GM23248 (cell line): ENCODE data around the gene SLC12A7. TPM values are rescaled to one million over a fixed set of nuclear protein-coding genes. Genes with fewer than 3 reads are reported as not detected.

Source experiments
- DNase-seq: peaks from one replicate; pipeline ENCODE4 v3.0.0-alpha.2; 2015
- H2AFZ ChIP-seq: fragments of 200-600 bp; sonication (generic); 2 replicates; pipeline ENCODE4 v1.6.1; 2016; ENCODE audit warnings: antibody characterized with exemption
- H3F3A ChIP-seq: fragments of 200-600 bp; sonication (generic); 2 replicates; pipeline ENCODE4 v1.6.1; 2016; ENCODE audit warnings: mild to moderate bottlenecking, antibody characterized with exemption, mixed run types; ENCODE audit not compliant: insufficient read depth
- H3K27ac ChIP-seq: fragments of 200-600 bp; sonication (generic); 2 replicates; pipeline ENCODE4 v1.5.1; 2016; ENCODE audit warnings: mild to moderate bottlenecking
- H3K27me3 ChIP-seq: fragments of 200-600 bp; sonication (generic); replicated peaks from 2 replicates; pipeline ENCODE4 v1.6.1; 2016; ENCODE audit warnings: mild to moderate bottlenecking; ENCODE audit not compliant: insufficient read depth
- H3K36me3 ChIP-seq: fragments of 200-600 bp; sonication (generic); 2 replicates; pipeline ENCODE4 v1.6.1; 2016; ENCODE audit warnings: low read depth, mild to moderate bottlenecking
- H3K4me1 ChIP-seq: fragments of 200-600 bp; sonication (generic); 2 replicates; pipeline ENCODE4 v1.6.1; 2016; ENCODE audit warnings: mild to moderate bottlenecking; ENCODE audit not compliant: insufficient read depth
- H3K4me2 ChIP-seq: fragments of 200-600 bp; sonication (generic); one replicate; pipeline ENCODE4 v1.6.1; 2016; ENCODE audit warnings: mild to moderate bottlenecking; ENCODE audit not compliant: unreplicated experiment
- H3K4me3 ChIP-seq: fragments of 200-600 bp; sonication (generic); 2 replicates; pipeline ENCODE4 v1.5.1; 2016; ENCODE audit warnings: mild to moderate bottlenecking
- H3K79me2 ChIP-seq: fragments of 200-600 bp; sonication (generic); 2 replicates; pipeline ENCODE4 v1.6.1; 2016; ENCODE audit warnings: mild to moderate bottlenecking; ENCODE audit not compliant: insufficient read depth
- H3K9ac ChIP-seq: fragments of 200-600 bp; sonication (generic); 2 replicates; pipeline ENCODE4 v1.6.1; 2016; ENCODE audit warnings: mild to moderate bottlenecking
- H3K9me2 ChIP-seq: fragments of 200-600 bp; sonication (generic); 2 replicates; pipeline ENCODE4 v1.6.1; 2016; ENCODE audit warnings: mixed run types, mild to moderate bottlenecking, moderate library complexity; ENCODE audit not compliant: insufficient read depth
- H3K9me3 ChIP-seq: fragments of 200-600 bp; sonication (generic); one replicate; pipeline ENCODE4 v1.6.1; 2017; ENCODE audit warnings: low read depth
- H4K20me1 ChIP-seq: fragments of 200-600 bp; sonication (generic); 2 replicates; pipeline ENCODE4 v1.6.0; 2016; ENCODE audit not compliant: insufficient read depth
- EZH2 ChIP-seq: fragments of 200-600 bp; sonication (generic); IDR thresholded peaks from 2 replicates; pipeline ENCODE4 v1.6.1; 2018; ENCODE audit warnings: antibody characterized with exemption, mild to moderate bottlenecking; ENCODE audit not compliant: insufficient read depth, poor library complexity, severe bottlenecking
- EZH2phosphoT487 ChIP-seq: fragments of 200-600 bp; sonication (generic); IDR thresholded peaks from 2 replicates; pipeline ENCODE4 v1.6.1; 2018; ENCODE audit warnings: antibody characterized with exemption, moderate library complexity, mild to moderate bottlenecking, low read depth; ENCODE audit not compliant: insufficient read depth
- WGBS, 2 experiments: methylation state at CpG; one replicate each; pipeline ENCODE4 v1.1.6; 2015 to 2017; ENCODE audit warnings: low lambda C conversion rate in 2 of 2, low coverage in 1 of 2; ENCODE audit errors: missing lambda C conversion rate in 2 of 2; 5-methylcytosine and 5-hydroxymethylcytosine counted together
- in situ Hi-C: fragments of 300-500 bp; cut with MboI; formaldehyde crosslinking; loops from 2 replicates; pipeline ENCODE4 v1.15.0; 2020
- polyA plus RNA-seq: library from polyadenylated mRNA; unstranded; fragments of >200 nt; fragmentation: Nextera tagmentation; extraction: Ambion mirVana; gene quantifications from 2 replicates; pipeline ENCODE4 v1.2.1, GENCODE V29; 2016
- total RNA-seq: library from RNA; depleted of rRNA; stranded (reverse); fragments of >200 nt; shearing (Covaris generic); gene quantifications from 2 replicates; pipeline ENCODE4 v1.2.3, GENCODE V29; 2014

Gene SLC12A7
- total and polyA plus RNA-seq, 2 experiments from 2014 or later: 0.75 to 1.9 TPM

- no peak overlapping the region for H3K27ac ChIP-seq
- H3K36me3 ChIP-seq: no peaks in the 10 kb centered on the region
- H2AFZ ChIP-seq: no peak overlapping the region
- H3K4me1 ChIP-seq: no peaks in the 10 kb centered on the region
- no peaks in the 10 kb centered on the region for H3K79me2 ChIP-seq
- H3K4me2 ChIP-seq: no peak overlapping the region
- H4K20me1 ChIP-seq: no peaks in the 10 kb centered on the region
- no peak for DNase-seq
- H3K9ac ChIP-seq: no peak overlapping the region
- no peaks in the 10 kb centered on the region for H3K9me3 ChIP-seq
- in situ Hi-C loops: no loop called here
- no peak overlapping the region for H3K4me3 ChIP-seq
- no peaks in the 10 kb centered on the region for H3K9me2 ChIP-seq
- 71 to 78% methylated on average over 9 to 11 of the region's 11 CpGs for WGBS, 2 experiments
- H3K27me3 ChIP-seq: no peaks in the 10 kb centered on the region
- TF ChIP-seq EZH2 (no peak), EZH2phosphoT487 (no peak)
- no peaks in the 10 kb centered on the region for H3F3A ChIP-seq
These were observed 64.4 kb downstream of the SLC12A7 start for GRCh38 chr5:1047332-1047965.

DNA sequence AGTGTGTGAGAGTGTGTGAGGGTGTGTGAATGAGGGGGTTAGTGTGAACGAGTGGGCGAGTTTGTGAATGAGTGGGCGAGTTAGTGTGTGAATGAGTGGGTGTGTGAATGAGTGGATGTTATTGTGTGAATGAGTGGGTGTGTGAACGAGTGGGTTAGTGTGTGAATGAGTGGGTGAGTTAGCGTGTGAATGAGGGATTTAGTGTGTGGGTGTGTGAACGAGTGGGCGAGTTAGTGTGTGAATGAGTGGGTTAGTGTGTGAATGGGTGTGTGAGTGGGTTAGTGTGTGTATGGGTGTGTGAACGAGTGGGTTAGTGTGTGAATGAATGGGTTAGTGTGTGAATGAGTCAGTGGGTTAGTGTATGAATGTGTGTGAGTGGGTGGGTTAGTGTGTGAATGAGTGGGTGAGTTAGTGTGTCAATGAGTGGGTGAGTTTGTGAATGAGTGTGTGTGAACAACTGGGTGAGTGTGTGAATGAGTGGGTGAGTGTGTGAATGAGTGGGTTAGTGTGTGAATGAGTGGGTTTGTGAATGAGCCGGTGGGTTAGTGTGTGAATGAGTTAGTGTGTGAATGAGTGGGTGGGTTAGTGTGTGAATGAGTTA, 65.8 kb downstream of the SLC12A7 start:
- WGBS, 2 experiments: 52 to 64% methylated on average over 9 of the region's 9 CpGs
- H3K27me3 ChIP-seq: no peaks in the 10 kb centered on the region
- no peak overlapping the region for H3K4me3 ChIP-seq
- H4K20me1 ChIP-seq: no peaks in the 10 kb centered on the region
- H3K9me2 ChIP-seq: no peaks in the 10 kb centered on the region
- no peaks in the 10 kb centered on the region for H3K79me2 ChIP-seq
- in situ Hi-C loops: no loop called here
- no peaks in the 10 kb centered on the region for H3F3A ChIP-seq
- no peak overlapping the region for H3K4me2 ChIP-seq
- DNase-seq: no peak
- no peaks in the 10 kb centered on the region for H3K36me3 ChIP-seq
- TF ChIP-seq EZH2 (no peak), EZH2phosphoT487 (no peak)
- H3K9me3 ChIP-seq: no peaks in the 10 kb centered on the region
- H3K27ac ChIP-seq: no peak overlapping the region
- no peak overlapping the region for H2AFZ ChIP-seq
- no peaks in the 10 kb centered on the region for H3K4me1 ChIP-seq
- no peak overlapping the region for H3K9ac ChIP-seq

GRCh38 chr5:1044117-1044516, 67.7 kb downstream of the SLC12A7 start:
- Histone ChIP-seq H2AFZ (no peak overlapping the region), H3F3A (no peaks in the 10 kb centered on the region), H3K9ac (no peak overlapping the region), H3K79me2 (no peaks in the 10 kb centered on the region), H3K9me2 (no peaks in the 10 kb centered on the region), H3K9me3 (no peaks in the 10 kb centered on the region), H4K20me1 (no peaks in the 10 kb centered on the region), H3K36me3 (no peaks in the 10 kb centered on the region), H3K27me3 (no peaks in the 10 kb centered on the region), H3K4me3 (no peak overlapping the region), H3K27ac (no peak overlapping the region), H3K4me1 (no peaks in the 10 kb centered on the region), H3K4me2 (no peak overlapping the region)
- 58 to 68% methylated on average over 3 to 5 of the region's 5 CpGs for WGBS, 2 experiments
- TF ChIP-seq EZH2: no peak
- no peak for TF ChIP-seq EZH2phosphoT487
- in situ Hi-C loops: no loop called here
- DNase-seq: no peak

DNA sequence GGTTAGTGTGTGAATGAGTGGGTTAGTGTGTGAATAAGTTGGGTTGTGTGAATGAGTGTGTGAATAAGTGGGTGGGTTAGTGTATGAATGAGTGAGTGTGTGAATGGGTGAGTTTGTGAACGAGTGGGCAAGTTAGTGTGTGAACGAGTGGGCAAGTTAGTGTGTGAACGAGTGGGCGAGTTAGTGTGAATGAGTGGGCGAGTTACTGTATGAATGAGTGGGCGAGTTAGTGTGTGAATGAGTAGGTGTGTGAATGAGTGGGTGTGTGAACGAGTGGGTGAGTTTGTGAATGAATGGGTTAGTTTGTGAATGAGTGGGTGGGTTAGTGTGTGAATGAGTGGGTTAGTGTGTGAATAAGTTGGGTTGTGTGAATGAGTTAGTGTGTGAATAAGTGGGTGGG, 68.5 kb downstream of the SLC12A7 start:
- Histone ChIP-seq H3K36me3 (no peaks in the 10 kb centered on the region), H2AFZ (no peak overlapping the region), H3K27me3 (no peaks in the 10 kb centered on the region), H3K9ac (no peak overlapping the region), H3K9me2 (no peaks in the 10 kb centered on the region), H3K4me1 (no peaks in the 10 kb centered on the region), H3K4me2 (no peak overlapping the region), H3F3A (no peaks in the 10 kb centered on the region), H3K4me3 (no peak overlapping the region), H3K9me3 (no peaks in the 10 kb centered on the region), H4K20me1 (no peaks in the 10 kb centered on the region), H3K27ac (no peak overlapping the region), H3K79me2 (no peaks in the 10 kb centered on the region)
- in situ Hi-C loops: no loop called here
- DNase-seq: no peak
- TF ChIP-seq EZH2phosphoT487 (no peak), EZH2 (no peak)
- 62 to 75% methylated on average over 7 of the region's 7 CpGs for WGBS, 2 experiments

DNA sequence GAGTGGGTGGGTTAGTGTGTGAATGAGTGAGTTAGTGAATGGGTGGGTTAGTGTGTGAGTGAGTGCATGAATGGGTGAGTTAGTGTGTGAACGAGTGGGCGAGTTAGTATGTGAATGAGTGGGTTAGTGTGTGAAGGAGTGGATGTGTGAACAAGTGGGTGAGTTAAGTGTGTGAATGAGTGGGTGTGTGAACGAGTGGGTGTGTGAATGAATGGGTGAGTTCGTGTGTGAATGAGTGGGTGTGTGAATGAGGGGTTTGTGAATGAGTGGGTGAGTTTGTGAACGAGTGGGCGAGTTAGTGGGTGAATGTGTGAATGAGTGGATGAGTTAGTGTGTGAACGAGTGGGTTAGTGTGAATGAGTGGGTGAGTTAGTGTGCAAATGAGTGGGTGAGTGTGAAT, 69.2 kb downstream of the SLC12A7 start:
- H4K20me1 ChIP-seq: no peaks in the 10 kb centered on the region
- H3K4me1 ChIP-seq: no peaks in the 10 kb centered on the region
- H3K27ac ChIP-seq: no peak overlapping the region
- no peaks in the 10 kb centered on the region for H3K9me3 ChIP-seq
- no peak overlapping the region for H2AFZ ChIP-seq
- H3K4me2 ChIP-seq: no peak overlapping the region
- in situ Hi-C loops: no loop called here
- TF ChIP-seq EZH2phosphoT487 (no peak), EZH2 (no peak)
- H3F3A ChIP-seq: no peaks in the 10 kb centered on the region
- no peaks in the 10 kb centered on the region for H3K27me3 ChIP-seq
- no peaks in the 10 kb centered on the region for H3K36me3 ChIP-seq
- DNase-seq: no peak
- no peak overlapping the region for H3K4me3 ChIP-seq
- no peaks in the 10 kb centered on the region for H3K9me2 ChIP-seq
- H3K9ac ChIP-seq: no peak overlapping the region
- H3K79me2 ChIP-seq: no peaks in the 10 kb centered on the region
- 68 to 78% methylated on average over 5 to 7 of the region's 7 CpGs for WGBS, 2 experiments
